GM12878 (cell line): ENCODE results near the gene BCKDHB. TPM values are rescaled to one million over a fixed set of nuclear protein-coding genes. Genes with fewer than 3 reads are reported as not detected.

Experiments used
- ATAC-seq: fragments of 200-7000 bp; cut with Tn5 transposase; 3 replicates; pipeline ENCODE4 v1.9.1; 2020; ENCODE audit warnings: mild to moderate bottlenecking, moderate library complexity
- BruUV-seq: library from RNA; stranded (reverse); fragments of 400-500 nt; replicated peaks from 2 replicates; lab custom pipeline; 2021; lab: Mats Ljungman, UMichigan
- CTCF ChIA-PET: fragments of 300-600 bp; sonication (Branson Sonifier 250); formaldehyde crosslinking; extraction: SDS; loops from one replicate; lab custom pipeline; 2021; ENCODE audit warnings: inconsistent platforms; lab: Yijun Ruan, JAX
- POLR2A ChIA-PET: fragments of 350-600 bp; formaldehyde crosslinking; extraction: SDS; loops from one replicate; lab custom pipeline; 2021; ENCODE audit warnings: inconsistent platforms; lab: Charles Lee
- RAD21 ChIA-PET: fragments of 300-600 bp; sonication (Branson Sonifier 250); formaldehyde crosslinking; loops from one replicate; lab custom pipeline; 2023; ENCODE audit warnings: antibody characterized with exemption; ENCODE audit not compliant: unreplicated experiment; lab: Charles Lee
- SMC1A ChIA-PET: fragments of 300-600 bp; sonication (Branson Sonifier 250); formaldehyde crosslinking; loops from one replicate; lab custom pipeline; 2023; ENCODE audit not compliant: unreplicated experiment, uncharacterized antibody; lab: Charles Lee
- DNase-seq: peaks from one replicate; pipeline ENCODE4 v3.0.0-alpha.2; 2011; ENCODE audit warnings: low read depth, low spot score
- FAIRE-seq: peaks from 3 replicates; lab custom pipeline; 2011; peaks lifted over from hg19 to GRCh38; lab: Jason Lieb, UNC
- H2AFZ ChIP-seq: 2 replicates; pipeline ENCODE4 v1.6.0; 2011; ENCODE audit warnings: low read depth, low read length, control low read depth; ENCODE audit not compliant: control insufficient read depth
- H3K27ac ChIP-seq: 2 replicates; pipeline ENCODE4 v1.5.1; 2011; ENCODE audit warnings: control low read depth; ENCODE audit not compliant: control insufficient read depth, insufficient read depth
- H3K27me3 ChIP-seq, 2 experiments: replicated peaks in 1 of 2; 2 replicates each; pipeline versions ENCODE4 v1.6.0 to v1.6.1; 2011; ENCODE audit warnings: low read length in 1 of 2; ENCODE audit not compliant: control insufficient read depth in 2 of 2, insufficient read depth in 2 of 2
- H3K36me3 ChIP-seq, 2 experiments: 2 replicates each; pipeline ENCODE4 v1.5.1; 2011; ENCODE audit warnings: low read length in 1 of 2; ENCODE audit not compliant: control insufficient read depth in 2 of 2, insufficient read depth in 2 of 2
- H3K4me1 ChIP-seq: 2 replicates; pipeline ENCODE4 v1.6.1; 2011; ENCODE audit warnings: mild to moderate bottlenecking, low read length, moderate library complexity, mixed read lengths; ENCODE audit not compliant: control insufficient read depth, insufficient read depth
- H3K4me2 ChIP-seq: 2 replicates; pipeline ENCODE4 v1.6.0; 2011; ENCODE audit warnings: control low read depth; ENCODE audit not compliant: control insufficient read depth, insufficient read depth
- H3K4me3 ChIP-seq: fragments of 200-600 bp; sonication (generic); 2 replicates; pipeline ENCODE4 v1.5.1; 2016
- H3K79me2 ChIP-seq: 2 replicates; pipeline ENCODE4 v1.6.0; 2011; ENCODE audit warnings: low read length; ENCODE audit not compliant: control insufficient read depth, insufficient read depth
- H3K9ac ChIP-seq: 2 replicates; pipeline ENCODE4 v1.8.0; 2011; ENCODE audit warnings: low read length, control low read depth, mixed read lengths; ENCODE audit not compliant: control insufficient read depth, insufficient read depth
- H3K9me3 ChIP-seq: replicated peaks from 3 replicates; pipeline ENCODE4 v1.5.1; 2011; ENCODE audit warnings: mild to moderate bottlenecking, low read length; ENCODE audit not compliant: control insufficient read depth, insufficient read depth
- H4K20me1 ChIP-seq: 2 replicates; pipeline ENCODE4 v1.6.0; 2011; ENCODE audit not compliant: control insufficient read depth, insufficient read depth
- ESRRA ChIP-seq: IDR thresholded peaks from 2 replicates; pipeline ENCODE4 v1.6.1; 2012; ENCODE audit warnings: mild to moderate bottlenecking, low read length, improper control_type of control experiment
- FOXM1 ChIP-seq: IDR thresholded peaks from 2 replicates; pipeline ENCODE4 v1.6.1; 2012; ENCODE audit warnings: low read depth, mild to moderate bottlenecking, inconsistent platforms, low read length, moderate library complexity
- KDM1A ChIP-seq: fragments of 200-600 bp; sonication (generic); IDR thresholded peaks from 2 replicates; pipeline ENCODE4 v1.6.1; 2016; ENCODE audit warnings: borderline replicate concordance
- RCOR1 ChIP-seq: conservative IDR thresholded peaks from 2 replicates; pipeline ENCODE4 v1.6.1; 2012; ENCODE audit warnings: low read depth, low read length, improper control_type of control experiment
- RUNX3 ChIP-seq: IDR thresholded peaks from 2 replicates; pipeline ENCODE4 v1.6.1; 2012; ENCODE audit warnings: low read length, inconsistent platforms
- SMARCA5 ChIP-seq: fragments of 450-650 bp; IDR thresholded peaks from 2 replicates; pipeline ENCODE4 v1.6.1; 2017; ENCODE audit warnings: mild to moderate bottlenecking
- STAT3 ChIP-seq: IDR thresholded peaks from 2 replicates; pipeline ENCODE4 v1.6.1; 2011; ENCODE audit warnings: low read depth, low read length, improper control_type of control experiment
- SUZ12 ChIP-seq: fragments of 200-600 bp; sonication (generic); IDR thresholded peaks from one replicate; pipeline ENCODE4 v1.6.1; 2018; ENCODE audit warnings: antibody characterized with exemption, mild to moderate bottlenecking; ENCODE audit not compliant: unreplicated experiment
- YBX1 ChIP-seq: fragments of 450-650 bp; IDR thresholded peaks from 2 replicates; pipeline ENCODE4 v1.6.1; 2016; ENCODE audit warnings: antibody characterized with exemption
- ZNF384 ChIP-seq: IDR thresholded peaks from 2 replicates; pipeline ENCODE4 v1.6.1; 2012; ENCODE audit warnings: low read depth, mild to moderate bottlenecking, low read length, improper control_type of control experiment, borderline replicate concordance
- whole genome bisulfite sequencing: methylation state at CpG from one replicate; pipeline ENCODE4 v1.1.6; 2016; ENCODE audit warnings: low lambda C conversion rate; ENCODE audit not compliant: insufficient replicate concordance, insufficient coverage; ENCODE audit errors: missing lambda C conversion rate; 5-methylcytosine and 5-hydroxymethylcytosine counted together
- in situ Hi-C: fragments of 300-500 bp; cut with MboI; formaldehyde crosslinking; loops from 9 replicates; pipeline ENCODE4 v1.14.3; 2018; ENCODE audit warnings: mixed read lengths
- intact Hi-C: fragments of 100-400 bp; cut with micrococcal nuclease; formaldehyde crosslinking; loops from one replicate; pipeline ENCODE4 v1.14.2; 2022; ENCODE audit not compliant: unreplicated experiment
- polyA plus RNA-seq, 11 experiments: library from polyadenylated mRNA; depleted of rRNA in 4 of 11; unstranded in 6 of 11; stranded (reverse) in 5 of 11; fragments of >200 nt; fragmentation: Nextera tagmentation in 4 of 11; fragmentation: Illumina TruSeq in 1 of 11; extraction: Ambion mirVana in 4 of 11; extraction: Trizol in 1 of 11; gene quantifications; 1 replicate in 1 of 11; 2 replicates in 10 of 11; pipeline versions ENCODE4 v1.2.1 to v1.2.3, GENCODE V29; 2011 to 2016; ENCODE audit warnings: inconsistent platforms in 2 of 11, missing spikeins in 2 of 11, low read depth in 1 of 11
- total RNA-seq, 4 experiments: library from RNA; depleted of rRNA in 3 of 4; stranded (reverse); fragments of >200 nt in 3 of 4; fragmentation: Illumina TruSeq in 1 of 4; extraction: Trizol in 1 of 4; gene quantifications; 2 replicates each; pipeline versions ENCODE4 v1.2.1 to v1.2.3, GENCODE V29; 2013 to 2021
- TF ChIP-seq, protein P1 (sequence below): fragments of 450-650 bp; formaldehyde crosslinking; IDR thresholded peaks from 2 replicates; pipeline ENCODE4 v1.4.0; 2020; ENCODE audit warnings: mild to moderate bottlenecking, moderate library complexity
- TF ChIP-seq, protein P2 (sequence below): IDR thresholded peaks from 2 replicates; pipeline ENCODE4 v1.6.1; 2012; ENCODE audit warnings: low read length, inconsistent platforms

BCKDHB gene
- total and polyA plus RNA-seq, 10 of the 15 experiments (the other 5 are each of a cell fraction or from before 2014, with no cell fraction given), result 12.9 to 57.1 (median 25.3) TPM

DNA sequence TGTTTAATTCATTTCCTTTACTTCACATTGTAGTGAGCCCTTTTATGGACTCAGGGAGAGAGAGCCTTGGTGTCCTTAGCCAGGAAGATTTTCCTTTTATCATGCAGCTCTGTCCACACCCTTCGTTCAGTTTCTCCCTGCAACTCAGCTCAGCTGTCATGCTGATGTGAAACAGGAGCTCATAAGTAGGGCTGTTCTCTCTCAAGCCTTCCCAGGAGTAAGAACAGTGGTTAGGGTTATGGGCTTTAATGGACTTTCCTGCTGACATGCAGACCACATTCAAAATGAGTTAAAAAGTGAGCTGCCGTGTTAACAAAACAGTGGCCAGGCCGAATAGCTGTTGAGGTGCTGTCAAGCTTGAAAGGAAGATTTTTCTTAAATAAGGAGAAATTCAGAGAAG lies 104.1 kb downstream of the BCKDHB start:
- FAIRE-seq (peak; percentile 7), DNase-seq (peak; percentile 13), ATAC-seq (peak; percentile 63)
- no peaks in the 10 kb centered on the region for H3K36me3 ChIP-seq
- no peak overlapping the region for H2AFZ ChIP-seq
- no peaks in the 10 kb centered on the region for H3K9me3 ChIP-seq
- ChIA-PET POLR2A (no interaction called here), SMC1A (interaction anchor here (1.0 to 1.2 kb wide), 3 partner anchors 19 to 51 kb away, joined by 3 to 6 read pairs (median 4); no protein-coding TSS in a partner anchor), CTCF (interaction anchor here (0.7 to 1.0 kb wide), 2 partner anchors 15 to 395 kb away, joined by 3 to 4 read pairs; no protein-coding TSS in a partner anchor), RAD21 (interaction anchor here (0.7 to 0.8 kb wide), 2 partner anchors 45 to 59 kb away, joined by 3 to 4 read pairs; no protein-coding TSS in a partner anchor)
- peaks cover 3% of the 10 kb centered on the region for H3K4me1 ChIP-seq
- TF ChIP-seq RUNX3 (peak; percentile 70), ZNF384 (no peak), SMARCA5 (no peak), ESRRA (no peak), KDM1A (no peak), STAT3 (no peak), SUZ12 (no peak), FOXM1 (no peak), YBX1 (no peak), RCOR1 (no peak)
- TF ChIP-seq, protein P1, sequence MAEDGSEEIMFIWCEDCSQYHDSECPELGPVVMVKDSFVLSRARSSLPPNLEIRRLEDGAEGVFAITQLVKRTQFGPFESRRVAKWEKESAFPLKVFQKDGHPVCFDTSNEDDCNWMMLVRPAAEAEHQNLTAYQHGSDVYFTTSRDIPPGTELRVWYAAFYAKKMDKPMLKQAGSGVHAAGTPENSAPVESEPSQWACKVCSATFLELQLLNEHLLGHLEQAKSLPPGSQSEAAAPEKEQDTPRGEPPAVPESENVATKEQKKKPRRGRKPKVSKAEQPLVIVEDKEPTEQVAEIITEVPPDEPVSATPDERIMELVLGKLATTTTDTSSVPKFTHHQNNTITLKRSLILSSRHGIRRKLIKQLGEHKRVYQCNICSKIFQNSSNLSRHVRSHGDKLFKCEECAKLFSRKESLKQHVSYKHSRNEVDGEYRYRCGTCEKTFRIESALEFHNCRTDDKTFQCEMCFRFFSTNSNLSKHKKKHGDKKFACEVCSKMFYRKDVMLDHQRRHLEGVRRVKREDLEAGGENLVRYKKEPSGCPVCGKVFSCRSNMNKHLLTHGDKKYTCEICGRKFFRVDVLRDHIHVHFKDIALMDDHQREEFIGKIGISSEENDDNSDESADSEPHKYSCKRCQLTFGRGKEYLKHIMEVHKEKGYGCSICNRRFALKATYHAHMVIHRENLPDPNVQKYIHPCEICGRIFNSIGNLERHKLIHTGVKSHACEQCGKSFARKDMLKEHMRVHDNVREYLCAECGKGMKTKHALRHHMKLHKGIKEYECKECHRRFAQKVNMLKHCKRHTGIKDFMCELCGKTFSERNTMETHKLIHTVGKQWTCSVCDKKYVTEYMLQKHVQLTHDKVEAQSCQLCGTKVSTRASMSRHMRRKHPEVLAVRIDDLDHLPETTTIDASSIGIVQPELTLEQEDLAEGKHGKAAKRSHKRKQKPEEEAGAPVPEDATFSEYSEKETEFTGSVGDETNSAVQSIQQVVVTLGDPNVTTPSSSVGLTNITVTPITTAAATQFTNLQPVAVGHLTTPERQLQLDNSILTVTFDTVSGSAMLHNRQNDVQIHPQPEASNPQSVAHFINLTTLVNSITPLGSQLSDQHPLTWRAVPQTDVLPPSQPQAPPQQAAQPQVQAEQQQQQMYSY (CRISPR knock-in tag), result no peak
- TF ChIP-seq, protein P2, sequence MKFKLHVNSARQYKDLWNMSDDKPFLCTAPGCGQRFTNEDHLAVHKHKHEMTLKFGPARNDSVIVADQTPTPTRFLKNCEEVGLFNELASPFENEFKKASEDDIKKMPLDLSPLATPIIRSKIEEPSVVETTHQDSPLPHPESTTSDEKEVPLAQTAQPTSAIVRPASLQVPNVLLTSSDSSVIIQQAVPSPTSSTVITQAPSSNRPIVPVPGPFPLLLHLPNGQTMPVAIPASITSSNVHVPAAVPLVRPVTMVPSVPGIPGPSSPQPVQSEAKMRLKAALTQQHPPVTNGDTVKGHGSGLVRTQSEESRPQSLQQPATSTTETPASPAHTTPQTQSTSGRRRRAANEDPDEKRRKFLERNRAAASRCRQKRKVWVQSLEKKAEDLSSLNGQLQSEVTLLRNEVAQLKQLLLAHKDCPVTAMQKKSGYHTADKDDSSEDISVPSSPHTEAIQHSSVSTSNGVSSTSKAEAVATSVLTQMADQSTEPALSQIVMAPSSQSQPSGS, result 0 out of 2 replicates have a peak, but pooled peaks have one; percentile 10
- no peak overlapping the region for H3K27ac ChIP-seq
- no peaks in the 10 kb centered on the region for H3K79me2 ChIP-seq
- WGBS, result 0% methylated on average over 3 of the region's 3 CpGs
- H3K4me3 ChIP-seq, result no peak overlapping the region
- H3K4me2 ChIP-seq, result peak overlapping the region; percentile 54; the same call in 1 of the 2 replicates
- intact Hi-C loops, result loop anchor here (5.0 to 10.0 kb wide), 7 partner anchors 127 to 1794 kb away; partner anchors contain the start of gene TENT5A
- in situ Hi-C loops, result loop anchor here (25.0 kb wide), 1 partner anchor 1802 kb away; no protein-coding TSS in a partner anchor
- no peaks in the 10 kb centered on the region for H3K27me3 ChIP-seq
- no peaks in the 10 kb centered on the region for H4K20me1 ChIP-seq
- BruUV-seq, result no TSS peak
- no peak overlapping the region for H3K9ac ChIP-seq
